GM21360 (cell line): ENCODE data around the gene SERPING1.

ENCODE experiments used
- ATAC-seq: cut with Tn5 transposase; IDR thresholded peaks from one replicate; pipeline ENCODE4 v1.9.1; 2021; ENCODE audit warnings: mild to moderate bottlenecking, moderate library complexity; ENCODE audit not compliant: unreplicated experiment

SERPING1 gene

GRCh38 chr11:57597916-57598830, 688 bp downstream of the SERPING1 start:
- ATAC-seq: no peak

- no peak for ATAC-seq
Observed at GRCh38 chr11:57598831-57599155, 1.3 kb downstream of the SERPING1 start.

GRCh38 chr11:57599381-57599780, 1.9 kb downstream of the SERPING1 start:
- ATAC-seq: no peak

- ATAC-seq: no peak
Observed at GRCh38 chr11:57601297-57601696, 3.8 kb downstream of the SERPING1 start.

- no peak for ATAC-seq
Observed at GRCh38 chr11:57604296-57605027, 7.0 kb downstream of the SERPING1 start.

GRCh38 chr11:57605028-57605420, 7.5 kb downstream of the SERPING1 start:
- no peak for ATAC-seq

GRCh38 chr11:57610170-57610569, 12.7 kb downstream of the SERPING1 start:
- no peak for ATAC-seq

- ATAC-seq: no peak
Observed at GRCh38 chr11:57614234-57614772, 16.8 kb downstream of the SERPING1 start.

- ATAC-seq: no peak
Observed at GRCh38 chr11:57615308-57615707, 17.8 kb downstream of the SERPING1 start.

- ATAC-seq: no peak
Observed at GRCh38 chr11:57616595-57616994, 19.1 kb downstream of the SERPING1 start.

GRCh38 chr11:57618438-57618837, 21.0 kb downstream of the SERPING1 start:
- ATAC-seq: no peak

- no peak for ATAC-seq
Observed at GRCh38 chr11:57619331-57619730, 21.8 kb downstream of the SERPING1 start.

- no peak for ATAC-seq
Observed at GRCh38 chr11:57620467-57620866, 23.0 kb downstream of the SERPING1 start.

- no peak for ATAC-seq
Observed at GRCh38 chr11:57622263-57622662, 24.8 kb downstream of the SERPING1 start.

- no peak for ATAC-seq
Observed at GRCh38 chr11:57624864-57625263, 27.4 kb downstream of the SERPING1 start.

- no peak for ATAC-seq
Observed at GRCh38 chr11:57626895-57627294, 29.4 kb downstream of the SERPING1 start.

GRCh38 chr11:57630171-57630570, 32.7 kb downstream of the SERPING1 start:
- no peak for ATAC-seq

- ATAC-seq: no peak
Observed at GRCh38 chr11:57632116-57632515, 34.6 kb downstream of the SERPING1 start.

GRCh38 chr11:57633394-57634070, 36.0 kb downstream of the SERPING1 start:
- ATAC-seq: no peak

- no peak for ATAC-seq
Observed at GRCh38 chr11:57634311-57634710, 36.8 kb downstream of the SERPING1 start.

GRCh38 chr11:57635246-57635645, 37.8 kb downstream of the SERPING1 start:
- no peak for ATAC-seq
